GM18519 (cell line): Measurements from ENCODE around the gene BMP2K.
"Not testable (repeated sequence)": the region's sequence is repeated elsewhere in the genome, so short reads cannot be mapped to it uniquely, and the experiment has no call there.

Experiments
- ATAC-seq: cut with Tn5 transposase; IDR thresholded peaks from one replicate; pipeline ENCODE4 v1.9.1; 2021; ENCODE audit warnings: mild to moderate bottlenecking, moderate library complexity; ENCODE audit not compliant: unreplicated experiment, low FRiP score

BMP2K gene

GRCh38 chr4:78845472-78845871, 69.3 kb downstream of the BMP2K start:
- ATAC-seq = peak; percentile 80

DNA sequence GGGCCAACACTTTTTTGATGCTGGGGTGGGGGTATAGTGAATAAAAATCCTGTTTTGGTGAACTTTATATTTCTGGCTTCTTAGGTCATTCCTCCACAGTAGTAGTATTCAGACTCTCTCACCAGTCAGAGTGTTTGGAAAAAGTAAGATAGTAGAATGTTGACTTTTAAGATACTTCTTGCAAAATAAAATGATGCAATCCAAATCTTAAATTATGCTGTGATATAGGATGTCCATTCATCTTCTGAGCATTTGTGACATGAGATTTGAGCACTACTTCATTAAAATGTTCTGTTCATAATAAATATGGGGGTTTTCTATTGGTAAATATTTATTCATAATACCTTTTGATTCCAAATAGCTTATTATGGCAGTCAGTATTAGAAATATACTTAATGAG, 70.1 kb downstream of the BMP2K start:
- no peak for ATAC-seq

- no peak for ATAC-seq
Measured at GRCh38 chr4:78862314-78862737, 86.2 kb downstream of the BMP2K start.

- peak; percentile 36 for ATAC-seq
Measured at GRCh38 chr4:78863254-78863869, 87.2 kb downstream of the BMP2K start.

GRCh38 chr4:78863991-78864390, 87.8 kb downstream of the BMP2K start:
- no peak for ATAC-seq

GRCh38 chr4:78864405-78865024, 88.4 kb downstream of the BMP2K start:
- ATAC-seq = peak; percentile 43

- ATAC-seq = no peak
Measured at GRCh38 chr4:78865451-78865850, 89.3 kb downstream of the BMP2K start.

GRCh38 chr4:78868712-78869111, 92.6 kb downstream of the BMP2K start:
- ATAC-seq = not testable (repeated sequence)

DNA sequence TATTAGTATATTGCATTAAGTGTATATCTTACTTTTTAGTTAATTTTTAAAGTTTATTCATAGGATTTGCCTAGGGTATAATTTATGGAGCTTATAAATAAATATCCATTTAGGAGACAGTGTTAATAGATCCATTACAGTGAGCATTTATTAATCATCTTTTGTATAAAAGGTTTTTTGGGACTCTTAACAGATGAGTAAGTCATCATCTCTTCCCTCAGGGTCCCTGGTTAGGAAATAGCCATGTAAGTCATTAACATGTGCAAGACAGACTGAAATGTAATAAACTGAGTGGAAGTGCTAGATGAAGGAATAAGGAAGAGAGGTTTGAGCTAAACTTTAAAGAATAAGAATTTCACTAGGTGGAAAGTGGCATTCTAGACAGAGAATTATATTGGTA, 93.9 kb downstream of the BMP2K start:
- no peak for ATAC-seq

DNA sequence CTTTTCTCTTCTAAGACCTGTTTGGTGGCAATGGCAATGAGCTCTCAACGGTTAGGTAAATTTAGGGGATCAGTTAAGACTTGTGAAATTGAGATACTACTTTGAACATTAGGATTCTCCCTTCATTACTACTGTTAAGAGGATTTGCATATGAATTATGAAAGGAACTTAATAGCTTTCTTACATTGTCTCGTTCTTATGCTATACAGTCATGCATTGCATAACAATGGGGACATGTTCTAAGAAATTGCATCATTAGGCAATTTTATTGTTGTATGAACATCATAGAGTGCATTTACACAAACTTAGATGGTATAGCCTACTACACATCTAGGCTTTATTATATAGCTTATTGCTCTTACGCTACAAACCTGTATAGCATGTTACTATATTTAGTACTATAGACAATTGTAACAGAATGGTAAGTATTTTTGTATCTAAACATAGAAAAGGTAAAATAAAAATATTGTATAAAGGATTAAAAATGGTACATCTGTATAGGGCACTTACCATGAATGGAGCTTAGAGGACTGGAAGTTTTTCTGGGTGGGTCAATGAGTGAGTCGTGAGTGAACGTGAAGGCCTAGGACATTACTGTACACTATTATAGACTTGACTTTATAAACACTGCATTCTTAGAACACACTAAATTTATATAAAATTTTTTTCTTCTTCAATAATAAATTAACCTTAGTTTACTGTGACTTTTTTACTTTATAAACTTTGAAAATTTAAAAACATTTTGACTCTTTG, 100.6 kb downstream of the BMP2K start:
- ATAC-seq = no peak

GRCh38 chr4:78878031-78878430, 101.9 kb downstream of the BMP2K start:
- no peak for ATAC-seq

GRCh38 chr4:78880874-78881492, 104.8 kb downstream of the BMP2K start:
- ATAC-seq = no peak

GRCh38 chr4:78885598-78885997, 109.4 kb downstream of the BMP2K start:
- ATAC-seq = no peak

GRCh38 chr4:78889955-78890354, 113.8 kb downstream of the BMP2K start:
- ATAC-seq = no peak

GRCh38 chr4:78899302-78899701, 123.2 kb downstream of the BMP2K start:
- ATAC-seq = no peak

DNA sequence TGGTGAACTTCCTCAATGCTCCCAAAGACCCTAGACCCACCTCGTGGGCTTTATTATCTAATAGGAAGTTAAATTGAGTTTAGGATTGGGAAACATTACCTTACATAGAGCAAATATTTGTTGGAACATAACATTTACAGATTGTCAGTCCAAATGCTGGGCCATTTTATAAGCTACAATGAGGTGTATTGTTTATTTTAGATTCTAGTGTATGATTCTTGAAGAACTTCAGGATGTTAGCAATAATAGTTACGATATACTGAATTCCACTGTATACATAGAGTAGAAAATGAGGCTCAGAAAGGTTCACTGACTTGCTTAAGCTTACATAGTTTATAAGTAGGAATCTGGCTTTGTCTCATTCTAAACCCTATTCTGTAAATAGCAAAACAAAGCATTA, 125.7 kb downstream of the BMP2K start:
- no peak for ATAC-seq

DNA sequence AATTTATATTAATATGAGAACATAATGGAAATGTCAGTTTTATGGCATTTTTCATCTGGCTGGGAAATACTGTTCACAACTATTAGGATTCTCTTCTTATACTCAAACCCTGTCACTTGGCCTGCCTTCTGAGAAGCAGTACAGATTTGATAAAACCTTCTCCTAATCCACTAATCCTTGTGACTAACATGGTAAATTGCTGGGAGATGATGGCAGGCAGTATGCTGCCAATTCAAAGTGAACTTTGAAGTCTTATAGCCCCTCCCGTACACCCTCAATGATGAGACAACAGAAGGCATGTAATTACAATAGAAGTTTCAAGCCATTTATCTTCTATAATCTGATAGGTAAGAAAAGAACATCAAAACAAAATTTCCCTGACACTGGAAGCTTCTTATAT, 126.1 kb downstream of the BMP2K start:
- no peak for ATAC-seq

- no peak for ATAC-seq
Measured at GRCh38 chr4:78904143-78904542, 128.0 kb downstream of the BMP2K start.

DNA sequence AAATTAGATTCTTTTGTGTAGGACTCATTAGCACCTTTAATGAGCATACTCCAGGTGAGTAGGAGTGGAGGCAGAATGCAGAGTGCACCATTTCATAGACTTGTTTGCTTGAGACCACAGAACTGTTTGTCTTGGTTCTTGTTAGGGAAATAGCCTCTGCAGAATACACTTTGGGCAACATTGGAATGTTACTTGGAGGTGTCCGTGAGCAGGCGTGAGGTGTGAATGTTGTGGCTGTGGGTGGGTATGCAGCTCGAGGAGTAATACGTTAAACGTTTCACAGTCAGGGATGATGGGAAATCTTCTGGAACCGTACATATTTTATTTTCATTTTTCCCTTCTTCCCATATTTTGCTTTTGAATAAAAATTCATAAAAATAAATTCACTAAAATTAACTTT, 131.5 kb downstream of the BMP2K start:
- no peak for ATAC-seq

- ATAC-seq = not testable (repeated sequence)
Measured at GRCh38 chr4:78908974-78909373, 132.8 kb downstream of the BMP2K start.

- ATAC-seq = no peak
Measured at GRCh38 chr4:78910612-78911011, 134.5 kb downstream of the BMP2K start.
